HT1080 (cell line): ENCODE results near the gene BLOC1S6. TPM values are rescaled to one million over a fixed set of nuclear protein-coding genes. Genes with fewer than 3 reads are reported as not detected.

Source experiments
- DNase-seq: peaks from one replicate; pipeline ENCODE4 v3.0.0-alpha.2; 2015; ENCODE audit warnings: low read depth
- total RNA-seq: library from RNA; depleted of rRNA; stranded (reverse); fragments of >200 nt; shearing (Covaris generic); gene quantifications from 2 replicates; pipeline ENCODE4 v1.2.3, GENCODE V29; 2014

BLOC1S6 gene
- total RNA-seq, 1 experiment from 2014 or later, result 46.4 TPM

GRCh38 chr15:45587863-45588170 is 638 bp downstream of the BLOC1S6 start:
- DNase-seq, result no peak

GRCh38 chr15:45588219-45588875 is 1.2 kb downstream of the BLOC1S6 start:
- no peak for DNase-seq

- no peak for DNase-seq
These were observed 2.1 kb downstream of the BLOC1S6 start for GRCh38 chr15:45589256-45589655.

- no peak for DNase-seq
These were observed 7.1 kb downstream of the BLOC1S6 start for GRCh38 chr15:45594319-45594718.

- no peak for DNase-seq
These were observed 7.8 kb downstream of the BLOC1S6 start for GRCh38 chr15:45594835-45595530.

GRCh38 chr15:45603881-45604280 is 16.7 kb downstream of the BLOC1S6 start:
- no peak for DNase-seq

GRCh38 chr15:45604326-45604725 is 17.1 kb downstream of the BLOC1S6 start:
- DNase-seq, result no peak

- DNase-seq, result no peak
These were observed 19.2 kb downstream of the BLOC1S6 start for GRCh38 chr15:45606413-45606812.

- no peak for DNase-seq
These were observed 19.7 kb downstream of the BLOC1S6 start for GRCh38 chr15:45606841-45607240.

- DNase-seq, result peak; percentile 23
These were observed 24.1 kb downstream of the BLOC1S6 start for GRCh38 chr15:45611305-45611704.

GRCh38 chr15:45612790-45613415 is 25.7 kb downstream of the BLOC1S6 start:
- DNase-seq, result peak; percentile 76

GRCh38 chr15:45616901-45617323 is 29.7 kb downstream of the BLOC1S6 start:
- peak; percentile 61 for DNase-seq

GRCh38 chr15:45618813-45619212 is 31.6 kb downstream of the BLOC1S6 start:
- DNase-seq, result no peak

GRCh38 chr15:45628136-45628535 is 41.0 kb downstream of the BLOC1S6 start:
- DNase-seq, result no peak

GRCh38 chr15:45630917-45631691 is 43.9 kb downstream of the BLOC1S6 start:
- DNase-seq, result peak; percentile 86

GRCh38 chr15:45631776-45632175 is 44.6 kb downstream of the BLOC1S6 start:
- no peak for DNase-seq

- peak; percentile 62 for DNase-seq
These were observed 47.4 kb downstream of the BLOC1S6 start, which contains the start of gene SQOR for GRCh38 chr15:45634432-45635190. SQOR (plus strand) TSS chr15:45635029; CDS start chr15:45658924, 23,895 bp downstream.

- DNase-seq, result no peak
These were observed 48.0 kb downstream of the BLOC1S6 start for GRCh38 chr15:45635191-45635638.

- no peak for DNase-seq
These were observed 48.6 kb downstream of the BLOC1S6 start for GRCh38 chr15:45635763-45636292.

GRCh38 chr15:45637141-45637540 is 50.0 kb downstream of the BLOC1S6 start:
- no peak for DNase-seq
